NCI-H82 (cell line): Measurements from ENCODE around the gene SLFN12L.
"Not testable (repeated sequence)": the region's sequence is repeated elsewhere in the genome, so short reads cannot be mapped to it uniquely, and the experiment has no call there.

Source experiments
- DNase-seq: peaks from one replicate; lab custom pipeline; 2025; lab: John Stamatoyannopoulos, UW

The SLFN12L gene

DNA sequence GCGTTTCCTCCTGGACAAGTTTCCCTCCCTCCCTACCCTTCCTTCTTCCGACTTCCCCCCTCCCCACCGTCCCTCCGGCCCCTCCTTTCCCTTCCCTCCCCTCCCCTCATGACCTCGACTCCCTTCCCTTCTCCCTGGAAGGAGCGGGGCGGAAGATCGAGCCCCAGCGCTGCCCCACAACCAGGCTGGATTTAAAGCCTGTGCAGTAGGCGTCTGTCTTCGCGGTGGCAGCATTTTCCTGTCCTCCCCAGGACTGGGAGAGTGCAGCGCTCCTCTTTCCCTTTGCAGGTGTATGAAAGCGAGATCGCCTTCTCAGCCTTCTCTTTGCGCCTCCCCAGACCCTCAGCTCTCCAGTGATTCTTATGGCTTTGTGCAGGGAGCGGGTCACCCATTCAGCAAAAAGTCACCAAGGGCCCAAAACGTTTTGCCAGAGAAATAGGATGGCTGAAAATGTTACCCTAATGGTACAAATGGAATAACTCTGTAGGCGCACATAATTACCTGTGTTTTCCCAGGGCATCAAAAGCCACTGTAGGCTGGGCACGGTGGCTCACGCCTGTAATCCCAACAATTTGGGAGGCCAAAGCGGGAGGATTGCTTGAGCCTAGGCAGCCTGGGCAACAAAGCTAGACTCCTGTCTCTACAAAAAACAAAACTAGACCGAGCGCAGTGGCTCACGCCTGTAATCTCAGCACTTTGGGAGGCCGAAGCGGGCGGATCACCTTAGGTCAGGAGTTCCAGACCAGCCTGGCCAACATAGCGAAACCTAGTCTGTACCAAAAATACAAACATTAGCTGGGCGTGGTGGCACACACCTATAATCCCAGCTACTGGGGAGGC is 40.8 kb downstream of the SLFN12L start:
- no peak for DNase-seq

DNA sequence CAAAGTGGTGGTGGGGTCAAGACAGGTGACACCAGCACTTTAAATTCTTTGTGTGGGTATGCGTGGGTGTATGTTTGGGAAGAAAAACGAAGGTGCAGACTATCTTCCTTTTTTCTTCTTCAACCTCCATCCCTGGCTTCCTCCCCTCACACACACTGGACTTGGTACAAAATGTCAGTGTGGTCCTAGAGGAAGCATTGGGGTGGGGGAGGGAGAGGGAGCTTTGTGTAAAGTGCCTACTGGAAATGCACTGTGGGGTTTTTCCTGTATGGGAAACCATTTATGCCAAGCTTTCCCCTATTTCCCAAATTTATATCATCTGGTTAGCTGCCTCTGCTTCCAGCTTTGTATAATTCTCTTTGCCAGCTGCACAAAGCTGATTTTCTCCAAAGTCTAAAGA is 44.4 kb downstream of the SLFN12L start:
- no peak for DNase-seq

DNA sequence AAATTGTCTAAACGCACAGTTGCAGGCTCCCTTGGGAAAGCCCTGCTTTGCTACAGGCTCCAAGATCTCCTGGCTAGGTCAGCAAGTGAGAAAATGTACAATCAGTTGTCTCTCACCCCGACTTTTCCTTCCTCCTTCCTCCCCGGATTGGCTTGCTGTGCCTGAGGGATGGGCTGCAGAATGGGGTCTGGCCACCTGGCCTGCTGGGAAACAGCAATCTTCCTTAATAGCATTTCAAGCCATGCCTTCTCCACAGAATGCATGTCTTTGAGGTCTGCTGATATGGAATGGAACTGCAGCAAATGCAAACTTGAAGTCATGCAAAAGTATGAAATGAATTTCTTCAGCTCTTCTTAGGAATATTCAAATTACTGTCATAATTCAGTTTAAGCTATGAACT is 46.1 kb downstream of the SLFN12L start:
- no peak for DNase-seq

DNA sequence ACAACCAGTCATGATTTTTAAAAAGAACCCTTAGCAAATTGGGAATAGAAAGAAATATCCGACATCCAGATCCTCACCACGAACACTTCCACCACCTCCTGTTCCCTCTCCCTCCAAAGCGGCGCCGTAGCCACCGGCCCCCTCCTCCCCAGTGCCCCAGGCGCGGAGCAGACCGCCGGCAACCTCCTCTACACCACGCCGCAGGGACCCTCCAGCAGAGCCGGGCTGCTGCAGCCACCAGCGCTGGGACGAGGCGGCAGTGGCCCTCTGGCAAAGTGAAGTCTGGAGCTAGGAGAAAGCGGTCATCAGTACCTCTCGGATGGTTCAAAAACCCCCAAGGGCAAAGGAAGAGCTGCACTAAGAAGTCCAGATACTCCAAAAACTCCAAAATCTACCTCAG is 47.5 kb downstream of the SLFN12L start:
- DNase-seq = no peak

DNA sequence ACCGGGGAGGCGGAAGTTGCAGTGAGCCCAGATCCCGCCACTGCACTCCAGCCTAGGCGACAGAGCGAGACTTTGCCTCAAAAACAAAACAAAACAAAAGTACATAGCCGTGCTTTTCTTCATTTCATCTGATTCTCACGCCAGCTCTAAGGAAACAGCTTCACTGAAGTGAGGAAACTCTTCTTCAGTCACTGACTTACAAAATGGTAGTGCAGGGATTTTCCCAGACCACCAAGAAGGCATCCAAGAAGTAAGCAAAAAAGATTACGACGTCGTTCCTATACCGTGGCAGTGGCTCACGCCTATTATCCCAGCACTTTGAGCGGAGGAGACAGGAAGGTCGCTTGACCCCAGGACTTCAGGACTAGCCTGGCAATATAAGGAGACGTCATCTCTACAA is 48.5 kb downstream of the SLFN12L start:
- no peak for DNase-seq

DNA sequence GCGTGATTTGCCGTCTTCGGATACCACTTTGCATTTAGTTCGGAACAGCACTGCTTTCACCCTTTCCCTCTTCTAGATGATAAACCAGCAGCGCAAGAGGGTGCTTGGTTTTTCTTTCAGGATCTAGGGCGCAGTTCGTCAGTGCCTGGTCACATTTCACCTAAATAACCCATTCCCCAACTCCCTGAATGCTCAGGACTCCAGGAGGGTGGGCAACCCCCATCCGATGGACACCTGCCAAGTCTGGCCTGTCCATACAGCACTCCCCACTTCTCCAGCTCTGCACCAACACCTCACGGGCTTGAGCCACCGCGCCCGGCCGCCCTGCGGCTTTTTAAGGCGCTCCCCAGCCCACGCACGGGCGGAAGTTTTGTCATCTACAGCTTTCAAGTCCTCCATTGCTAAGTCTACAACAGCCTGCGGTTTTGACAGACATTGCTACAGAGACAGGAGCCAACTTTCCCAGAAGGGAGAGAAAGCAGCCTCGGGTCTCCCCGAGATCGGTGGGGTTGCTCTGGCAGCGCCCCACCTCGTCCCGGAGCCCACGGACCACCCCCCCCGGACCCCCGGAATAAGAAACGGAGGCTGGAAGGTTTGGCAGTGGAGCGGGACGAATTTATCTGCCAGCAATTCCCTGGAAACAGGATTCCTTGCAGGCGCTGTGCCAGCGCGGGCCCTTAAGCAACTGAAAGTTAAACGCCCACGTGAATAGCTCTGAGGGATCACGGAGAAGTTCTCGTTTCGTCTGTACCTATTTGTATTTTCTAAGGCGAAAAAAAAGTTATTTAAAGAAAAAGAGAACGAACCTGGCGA is 50.4 kb downstream of the SLFN12L start:
- DNase-seq = no peak

DNA sequence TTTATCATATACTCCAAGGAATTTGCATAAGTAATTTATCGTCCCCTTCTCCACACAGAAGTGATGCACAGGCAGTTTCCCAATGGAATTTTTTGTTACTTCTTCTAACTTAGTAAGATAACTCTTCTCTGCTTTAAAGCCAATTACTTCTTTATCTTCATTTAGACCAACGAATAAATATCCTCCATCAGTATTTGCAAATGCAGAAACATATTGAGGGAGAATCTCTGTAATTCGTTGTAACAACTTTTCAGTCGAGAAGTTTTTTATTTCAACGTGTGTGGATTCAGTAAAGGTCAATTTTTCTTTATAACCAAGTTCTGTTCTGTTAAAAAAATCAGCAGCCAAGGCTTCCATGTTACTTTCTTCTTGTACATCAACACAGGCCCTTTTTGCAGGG is 58.2 kb downstream of the SLFN12L start:
- DNase-seq = no peak

DNA sequence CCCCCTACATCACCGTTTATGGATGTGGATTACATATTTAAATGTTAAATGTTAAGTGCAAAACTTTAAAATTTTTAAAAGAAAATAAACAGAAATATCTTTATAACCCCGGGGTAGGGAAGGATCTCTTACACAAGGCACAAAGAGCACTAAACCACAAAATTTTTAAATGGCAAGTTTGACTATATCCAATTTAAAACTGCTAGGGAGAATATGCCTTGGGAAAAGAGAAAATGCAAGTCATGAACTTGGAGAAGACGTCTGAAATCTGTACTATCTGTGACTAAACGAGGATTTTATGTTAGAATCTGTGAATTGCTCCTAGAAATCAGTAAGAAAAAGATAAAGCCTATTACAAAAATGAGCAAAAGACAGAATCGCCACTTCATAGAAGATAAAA is 60.2 kb downstream of the SLFN12L start:
- no peak for DNase-seq

DNA sequence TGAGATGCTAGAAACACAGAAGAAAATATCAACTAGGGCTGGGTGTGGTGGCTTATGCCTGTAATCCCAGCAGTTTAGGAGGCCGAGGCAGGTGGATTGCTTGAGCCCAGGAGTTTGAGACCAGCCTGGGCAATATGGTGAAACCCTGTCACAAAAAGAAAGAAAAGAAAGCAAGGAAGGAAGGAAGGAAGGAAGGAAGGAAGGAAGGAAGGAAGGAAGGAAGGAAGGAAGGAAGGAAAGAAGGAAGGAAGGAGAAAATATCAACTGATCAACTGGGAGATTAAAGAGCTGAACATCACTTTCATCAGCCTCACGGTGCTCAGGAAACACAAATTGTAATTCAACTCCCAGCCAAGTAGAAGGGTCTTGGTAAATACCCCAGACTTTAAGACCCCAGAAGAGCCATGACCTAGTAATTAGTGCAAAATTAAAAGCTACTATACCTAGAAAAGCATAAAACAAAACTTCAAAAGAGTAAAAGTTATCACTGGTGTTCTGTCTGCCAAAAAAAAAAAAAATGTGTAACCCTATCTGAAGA is 61.1 kb downstream of the SLFN12L start:
- DNase-seq = no peak

DNA sequence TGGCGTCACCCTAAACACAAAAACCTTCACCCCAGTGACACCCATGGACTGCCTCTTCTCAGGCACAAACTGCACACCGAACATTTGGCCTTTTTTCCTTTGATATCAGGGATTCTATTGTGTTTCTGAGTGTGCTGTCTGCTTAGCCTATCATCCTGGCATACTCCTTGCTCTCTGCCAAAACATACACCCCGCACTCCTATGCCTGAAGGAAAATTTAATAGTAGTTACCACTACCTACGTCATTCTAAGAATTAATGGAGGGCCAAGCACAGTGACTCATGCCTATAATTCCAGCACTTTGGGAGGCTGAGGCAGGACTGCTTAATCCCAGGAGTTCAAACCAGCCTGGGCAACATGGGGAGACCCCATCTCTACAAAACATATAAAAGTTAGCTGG is 69.0 kb downstream of the SLFN12L start:
- no peak for DNase-seq

DNA sequence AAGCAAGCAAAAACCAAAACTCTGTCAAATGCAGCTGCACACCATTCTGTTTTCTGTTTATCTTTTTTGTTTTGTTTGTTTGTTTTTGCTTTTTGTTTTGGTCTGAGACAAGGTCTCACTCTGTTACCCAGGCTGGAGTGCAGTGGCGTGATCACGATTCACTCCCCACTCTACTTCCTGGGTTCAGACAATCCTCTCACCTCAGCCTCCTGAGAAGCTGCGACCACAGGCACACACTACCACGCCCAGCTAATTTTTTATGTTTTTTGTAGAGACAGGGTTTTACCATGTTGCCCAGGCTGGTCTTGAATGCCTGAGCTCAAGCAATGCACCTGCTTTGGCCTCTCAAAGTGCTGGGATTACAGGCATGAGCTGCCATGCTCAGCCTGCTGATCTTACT is 69.7 kb downstream of the SLFN12L start:
- DNase-seq = no peak

DNA sequence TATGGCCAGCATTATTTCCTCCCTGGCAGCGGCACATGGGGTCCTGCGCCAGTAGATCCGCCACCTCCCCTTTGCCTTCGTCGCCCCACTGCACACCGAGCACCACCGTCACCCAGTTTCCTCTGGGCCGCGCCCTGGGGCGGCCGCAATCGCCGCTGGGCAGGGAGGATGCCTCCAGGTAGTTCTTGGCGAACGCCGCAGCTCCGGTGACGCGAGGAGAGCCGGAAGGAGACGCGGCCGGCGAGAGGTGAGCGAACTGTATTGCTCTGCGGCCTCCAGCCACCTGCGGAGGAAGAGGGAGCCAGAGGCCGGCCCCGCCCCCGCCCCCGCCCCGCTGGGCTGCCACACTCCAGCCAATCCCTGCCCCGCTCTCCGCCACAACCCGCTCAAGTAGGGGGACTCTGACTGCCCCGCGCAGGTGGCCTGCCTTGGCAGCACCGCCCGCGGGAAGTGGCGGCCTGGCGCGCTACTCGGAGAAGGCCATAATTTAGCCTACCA is 77.1 kb downstream of the SLFN12L start:
- DNase-seq = peak; percentile 50

DNA sequence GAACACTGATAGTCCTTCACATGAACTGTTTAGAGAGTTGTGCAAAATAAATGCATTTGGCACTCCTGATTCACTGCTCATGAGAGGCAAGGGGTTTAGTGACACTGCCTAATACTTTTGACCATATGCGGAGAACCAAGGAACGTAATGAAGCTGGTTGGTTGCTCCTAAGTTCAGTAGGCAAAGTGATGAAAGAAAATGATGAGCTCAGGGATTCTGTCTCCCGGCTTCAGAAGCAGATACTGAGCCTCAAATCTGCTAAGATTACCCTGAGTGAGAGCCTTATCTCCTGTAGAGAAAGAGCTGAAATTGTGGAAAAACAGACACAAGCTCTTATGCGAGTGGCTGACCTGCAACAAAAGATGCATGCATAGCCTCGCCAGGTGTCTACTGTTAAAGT is 83.4 kb downstream of the SLFN12L start:
- not testable (repeated sequence) for DNase-seq

DNA sequence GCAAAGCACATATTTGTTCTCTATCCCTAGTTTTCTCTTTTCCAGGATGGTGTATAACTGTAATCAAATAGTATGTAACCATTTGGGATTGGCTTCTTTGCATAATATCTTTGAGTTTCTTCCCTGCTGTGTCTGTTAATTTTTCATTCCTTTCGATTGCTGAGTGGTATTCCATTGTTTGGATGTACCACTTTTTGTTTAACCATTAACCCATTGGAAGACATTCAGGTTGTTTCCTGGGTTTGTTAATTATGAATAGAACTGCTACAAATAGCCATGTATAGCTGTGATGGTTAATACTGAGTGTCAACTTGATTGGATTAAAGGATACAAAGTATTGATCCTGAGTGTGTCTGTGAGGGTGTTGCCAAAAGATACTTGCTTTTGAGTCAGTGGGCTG is 84.3 kb downstream of the SLFN12L start:
- DNase-seq = no peak

DNA sequence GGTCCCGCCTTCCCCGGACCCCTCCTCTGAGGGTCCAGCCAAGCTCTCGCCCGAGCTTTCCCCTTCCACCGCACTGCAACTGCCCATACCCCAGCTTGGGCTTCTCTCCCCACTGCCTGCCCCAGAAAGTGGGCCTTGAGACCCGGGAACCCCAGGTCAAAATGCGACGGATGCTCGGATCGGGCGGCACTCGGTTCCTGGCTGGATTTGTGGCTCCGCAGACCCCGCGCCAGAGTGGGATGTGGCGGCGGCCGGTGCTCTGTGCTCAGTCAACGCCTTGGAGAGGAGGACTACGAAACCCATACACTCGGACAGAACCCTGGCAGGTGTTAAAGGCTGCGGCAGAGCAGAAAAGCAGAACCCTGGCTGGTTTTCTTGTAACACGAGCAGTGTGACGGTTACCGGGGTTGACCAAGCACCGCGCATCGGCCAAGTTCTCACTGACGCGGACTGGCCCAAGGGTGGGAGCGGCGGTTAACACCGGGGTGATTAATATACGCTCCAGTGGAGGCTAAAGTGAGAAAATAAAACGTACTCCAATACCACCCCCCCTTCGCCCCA is 88.0 kb downstream of the SLFN12L start:
- no peak for DNase-seq

DNA sequence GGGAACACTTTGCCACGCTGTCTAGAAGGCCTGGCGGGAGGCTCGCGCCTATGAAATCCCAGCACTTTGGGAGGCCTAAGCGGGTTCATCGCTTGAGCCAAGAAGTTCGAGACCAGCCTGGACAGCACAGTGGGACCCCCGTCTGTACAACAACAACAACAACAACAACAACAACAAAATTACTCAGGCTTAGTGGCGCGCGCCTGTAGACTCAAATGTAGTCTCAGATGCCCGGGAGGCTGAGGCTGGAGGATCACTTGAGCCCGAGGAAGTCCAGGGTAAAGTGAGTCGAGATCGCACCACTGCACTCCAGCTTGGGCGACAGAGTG is 88.6 kb downstream of the SLFN12L start:
- DNase-seq = no peak

DNA sequence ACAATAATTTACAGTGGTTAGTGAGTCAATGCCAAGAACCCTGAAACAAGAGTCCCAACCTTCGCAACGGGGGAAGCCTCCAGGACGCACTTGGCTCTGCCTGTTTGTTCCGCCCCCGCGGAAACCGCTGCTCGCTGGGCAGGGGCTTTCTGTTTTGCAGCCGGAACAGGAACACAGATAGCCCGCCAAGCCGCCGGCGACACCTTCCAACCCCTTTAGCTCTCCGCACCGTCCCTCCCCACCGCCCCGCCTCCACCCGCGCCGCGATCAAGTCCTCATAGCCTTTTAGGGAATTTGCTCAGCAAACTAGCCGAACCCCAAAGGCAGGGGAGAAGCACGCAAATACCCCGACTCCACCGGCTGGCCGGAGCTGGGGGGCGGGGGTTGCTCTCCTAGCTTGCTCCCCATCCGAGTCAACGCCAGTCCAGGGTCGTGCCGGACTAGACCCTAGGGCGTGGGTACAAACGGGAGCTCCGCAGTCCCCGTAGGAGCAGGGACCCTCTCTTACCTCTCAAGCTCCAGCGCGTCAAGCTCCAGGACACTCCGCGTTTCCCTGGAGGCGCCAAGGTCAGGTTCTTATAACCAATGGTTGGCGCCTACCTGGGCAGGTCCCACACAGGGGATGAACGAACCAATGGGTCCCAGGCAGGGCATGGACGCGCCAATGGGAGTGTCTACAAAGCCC is 89.1 kb downstream of the SLFN12L start, which contains the start of gene SLFN13:
Gene SLFN13, minus strand, starts transcription at position 553 of the 685 bp plus-strand sequence. CDS start 3,086 bp downstream, outside the sequence.
- DNase-seq = no peak

DNA sequence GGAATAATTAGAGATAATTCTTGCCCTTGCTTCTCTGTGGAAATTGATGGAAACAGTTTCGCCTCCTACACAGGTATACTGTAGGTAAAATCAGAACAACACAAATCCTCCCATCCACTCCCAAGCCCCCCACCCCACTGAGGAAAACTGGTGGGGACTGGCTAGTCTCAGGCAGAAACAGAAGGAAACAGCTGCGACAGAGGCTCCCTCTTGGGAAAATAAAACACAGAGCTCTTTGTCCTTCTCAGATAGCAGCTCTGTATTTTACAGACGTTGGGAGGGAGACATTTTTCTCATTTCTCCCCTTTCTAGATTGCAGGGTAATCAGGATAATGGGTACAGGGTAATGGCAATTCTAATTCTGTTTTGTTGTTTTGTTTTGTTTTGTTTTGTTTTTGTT is 90.0 kb downstream of the SLFN12L start:
- DNase-seq = no peak

DNA sequence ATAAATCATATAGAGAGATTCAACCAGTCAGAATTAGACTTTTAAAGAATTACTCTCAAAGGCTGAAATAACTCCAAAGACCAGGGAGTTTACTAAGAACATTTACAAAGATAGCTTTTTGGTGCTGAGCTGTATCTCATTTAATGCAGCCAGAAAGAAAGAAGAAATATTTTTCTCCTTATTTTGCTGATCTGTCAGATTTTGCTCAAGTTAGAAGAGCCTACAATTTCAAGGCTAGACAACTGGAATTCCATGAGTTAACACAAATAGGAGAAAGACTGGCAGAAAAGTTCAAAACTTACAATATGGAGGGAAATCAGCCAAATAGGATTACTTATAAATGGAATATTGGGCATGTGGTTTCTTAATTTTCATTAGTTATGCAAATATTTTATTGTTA is 99.0 kb downstream of the SLFN12L start:
- DNase-seq = no peak

DNA sequence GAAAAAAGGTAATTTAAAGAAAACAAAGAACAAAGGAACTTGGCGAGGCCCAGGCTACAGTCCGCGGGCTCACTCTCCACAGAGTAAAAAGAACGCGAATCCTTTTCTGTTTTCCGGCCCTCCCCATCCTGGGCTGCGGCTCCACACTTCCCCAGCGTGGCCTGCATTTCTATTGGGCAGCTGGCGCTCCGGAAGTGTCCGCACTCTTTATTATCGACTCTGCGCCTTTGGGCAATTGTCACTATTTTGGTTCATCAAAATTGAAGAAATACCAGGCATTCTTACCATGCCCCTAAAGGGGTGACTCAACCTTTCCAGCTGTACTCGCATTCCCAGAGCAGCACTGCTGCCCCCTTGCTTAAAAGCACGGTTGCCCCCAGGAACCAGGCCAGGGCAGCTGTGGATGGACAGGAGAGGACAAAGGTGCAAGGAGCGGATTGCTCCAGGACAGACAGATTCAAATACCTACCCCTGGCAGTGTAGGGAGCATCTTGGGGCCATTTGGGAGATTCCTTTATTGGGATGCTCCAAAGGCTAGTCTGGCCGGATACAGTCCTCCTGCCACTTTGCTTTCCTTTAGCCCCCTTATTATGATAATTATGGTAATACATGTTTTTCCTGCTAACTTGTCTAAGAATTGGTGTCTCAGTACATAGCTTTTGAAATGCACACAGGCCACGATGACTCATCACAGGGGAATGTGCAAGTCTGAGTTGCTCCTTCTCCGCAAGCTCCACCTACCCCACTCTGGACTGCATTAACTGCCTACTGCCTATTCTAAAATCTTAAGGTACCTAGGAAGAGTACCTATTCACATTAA is 104.2 kb downstream of the SLFN12L start:
- DNase-seq = no peak
